Adrenal gland (tissue), 5 donors: ENCODE measurements around the gene CD81.
"Not testable (repeated sequence)": the region's sequence is repeated elsewhere in the genome, so short reads cannot be mapped to it uniquely, and the experiment has no call there.

Experiments used
- POLR2A ChIP-seq, 2 donors: fragments of 450-650 bp; IDR thresholded peaks; one replicate each; pipeline ENCODE4 v1.6.1; 2017; ENCODE audit warnings: antibody characterized with exemption in 2 of 2, mild to moderate bottlenecking in 2 of 2, moderate library complexity in 1 of 2
- TF ChIP-seq, protein P1 (sequence below), 6 experiments: fragments of 450-650 bp in 4 of 6; fragments of 200-600 bp in 2 of 6; sonication (generic) in 1 of 6; IDR thresholded peaks; 1 replicate in 5 of 6; 2 replicates in 1 of 6; pipeline versions ENCODE4 v1.5.1 to v1.8.0; 2016 to 2021; ENCODE audit warnings: antibody characterized with exemption in 6 of 6, mild to moderate bottlenecking in 2 of 6, moderate library complexity in 1 of 6
- donor health status: DM: no; HTN: no; CAD: no.

DNA sequence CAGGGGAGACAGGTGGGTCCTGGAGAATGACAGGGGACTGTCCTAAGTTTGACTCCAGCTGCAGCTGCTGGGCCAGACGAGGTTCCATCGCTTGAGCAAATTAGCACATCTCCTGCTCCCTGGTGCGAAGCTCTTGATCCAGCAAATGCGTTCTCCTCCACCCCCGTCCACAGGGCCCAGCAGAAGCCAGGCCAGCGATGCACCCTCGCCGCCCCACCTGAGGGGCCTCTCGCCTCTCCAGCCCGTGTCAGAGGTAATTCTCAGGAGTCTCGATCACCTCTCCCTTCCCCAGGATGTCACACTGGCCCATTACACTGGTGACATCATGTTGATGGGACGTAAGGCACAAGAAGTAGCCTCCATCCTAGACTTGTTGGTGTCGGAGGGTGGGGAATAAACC, 19.5 kb upstream of the CD81 start:
- not testable (repeated sequence) for TF ChIP-seq POLR2A (IDR thresholded peaks at IDR 0.05)
- TF ChIP-seq, protein P1, sequence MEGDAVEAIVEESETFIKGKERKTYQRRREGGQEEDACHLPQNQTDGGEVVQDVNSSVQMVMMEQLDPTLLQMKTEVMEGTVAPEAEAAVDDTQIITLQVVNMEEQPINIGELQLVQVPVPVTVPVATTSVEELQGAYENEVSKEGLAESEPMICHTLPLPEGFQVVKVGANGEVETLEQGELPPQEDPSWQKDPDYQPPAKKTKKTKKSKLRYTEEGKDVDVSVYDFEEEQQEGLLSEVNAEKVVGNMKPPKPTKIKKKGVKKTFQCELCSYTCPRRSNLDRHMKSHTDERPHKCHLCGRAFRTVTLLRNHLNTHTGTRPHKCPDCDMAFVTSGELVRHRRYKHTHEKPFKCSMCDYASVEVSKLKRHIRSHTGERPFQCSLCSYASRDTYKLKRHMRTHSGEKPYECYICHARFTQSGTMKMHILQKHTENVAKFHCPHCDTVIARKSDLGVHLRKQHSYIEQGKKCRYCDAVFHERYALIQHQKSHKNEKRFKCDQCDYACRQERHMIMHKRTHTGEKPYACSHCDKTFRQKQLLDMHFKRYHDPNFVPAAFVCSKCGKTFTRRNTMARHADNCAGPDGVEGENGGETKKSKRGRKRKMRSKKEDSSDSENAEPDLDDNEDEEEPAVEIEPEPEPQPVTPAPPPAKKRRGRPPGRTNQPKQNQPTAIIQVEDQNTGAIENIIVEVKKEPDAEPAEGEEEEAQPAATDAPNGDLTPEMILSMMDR (IDR thresholded peaks at IDR 0.05) = not testable (repeated sequence)
